DMS53 (cell line): Measurements from ENCODE around the gene TALDO1.

ENCODE experiments used
- DNase-seq: peaks from one replicate; lab custom pipeline; 2025; lab: John Stamatoyannopoulos, UW

Gene TALDO1

GRCh38 chr11:788009-788640, 40.9 kb downstream of the TALDO1 start:
- no peak for DNase-seq

- peak; percentile 54 for DNase-seq
Measured at GRCh38 chr11:788953-789940, 42.0 kb downstream of the TALDO1 start.

- peak; percentile 79 for DNase-seq
Measured at GRCh38 chr11:789943-790342, 42.7 kb downstream of the TALDO1 start, which contains the start of gene CEND1. CEND1 (minus strand) TSS chr11:790090; CDS start chr11:788576, 1,514 bp downstream.

GRCh38 chr11:790721-791564, 43.7 kb downstream of the TALDO1 start:
- no peak for DNase-seq

GRCh38 chr11:791658-792534, 44.6 kb downstream of the TALDO1 start:
- DNase-seq: no peak

- DNase-seq: no peak
Measured at GRCh38 chr11:792535-792821, 45.2 kb downstream of the TALDO1 start.

GRCh38 chr11:792873-793272, 45.6 kb downstream of the TALDO1 start:
- DNase-seq: no peak

GRCh38 chr11:793556-793955, 46.3 kb downstream of the TALDO1 start:
- no peak for DNase-seq

- DNase-seq: no peak
Measured at GRCh38 chr11:794013-794765, 46.9 kb downstream of the TALDO1 start.

GRCh38 chr11:794766-795633, 47.7 kb downstream of the TALDO1 start:
- DNase-seq: no peak

- peak; percentile 89 for DNase-seq
Measured at GRCh38 chr11:795634-796564, 48.6 kb downstream of the TALDO1 start.

- peak; percentile 66 for DNase-seq
Measured at GRCh38 chr11:796565-797295, 49.5 kb downstream of the TALDO1 start.

GRCh38 chr11:797296-798092, 50.2 kb downstream of the TALDO1 start:
- peak; percentile 91 for DNase-seq

GRCh38 chr11:798093-798713, 50.9 kb downstream of the TALDO1 start, which contains the start of gene SLC25A22:
SLC25A22 (minus strand) TSS chr11:798281; CDS start chr11:795006, 3,275 bp downstream.
- peak; percentile 95 for DNase-seq

GRCh38 chr11:799641-800316, 52.5 kb downstream of the TALDO1 start:
- DNase-seq: no peak

GRCh38 chr11:800473-800872, 53.2 kb downstream of the TALDO1 start:
- DNase-seq: no peak
